Esophagus squamous epithelium (tissue), 4 donors: ENCODE measurements around the gene ACOT13.

ENCODE experiments used
- CTCF ChIP-seq, 6 experiments: fragments of 450-650 bp in 4 of 6; fragments of 200-600 bp in 2 of 6; sonication (generic) in 2 of 6; IDR thresholded peaks; one replicate each; pipeline ENCODE4 v1.5.1; 2016 to 2019; ENCODE audit warnings: antibody characterized with exemption in 6 of 6, mild to moderate bottlenecking in 4 of 6, moderate library complexity in 4 of 6
- POLR2A ChIP-seq, 4 donors: fragments of 450-650 bp; IDR thresholded peaks; one replicate each; pipeline ENCODE4 v1.6.1; 2017; ENCODE audit warnings: antibody characterized with exemption in 4 of 4, mild to moderate bottlenecking in 4 of 4, moderate library complexity in 3 of 4

GRCh38 chr6:24663189-24663588 lies 3.7 kb upstream of the ACOT13 start:
- no peak for TF ChIP-seq CTCF (IDR thresholded peaks at IDR 0.05)
- TF ChIP-seq POLR2A (IDR thresholded peaks at IDR 0.05) = no peak
